ENCODE measurements around the gene CASQ2.

The CASQ2 gene

DNA sequence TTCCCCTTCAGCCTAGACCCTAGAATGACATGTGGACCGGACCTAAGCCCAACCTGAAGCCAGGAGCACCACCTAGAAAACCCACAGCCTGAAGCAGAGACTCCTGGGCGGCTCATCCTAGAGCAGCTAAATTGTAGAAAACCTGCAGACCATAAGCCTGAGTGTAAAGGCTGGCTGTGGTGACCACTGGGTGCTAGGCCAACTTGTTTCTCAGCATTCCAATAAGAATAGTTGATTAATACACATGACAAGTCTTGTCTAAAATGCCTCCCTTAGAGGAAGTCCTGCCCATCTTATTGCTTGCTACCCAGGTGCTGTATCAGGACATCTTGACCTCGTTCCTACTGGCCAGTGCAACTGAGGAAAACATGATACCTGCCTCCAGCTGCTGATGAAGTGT lies 23.3 kb upstream of the CASQ2 start:
- Histone ChIP-seq H3K79me1 (ENCODE audit: low read depth, low read length) (no peaks in the 10 kb centered on the region), H3K36me3 (replicated peaks in 1 of 2; ENCODE audit: control insufficient read depth in 2 of 2, insufficient read depth in 2 of 2, low read length in 2 of 2) (no peaks in the 10 kb centered on the region), H3K18ac (ENCODE audit: low read length) (no peak overlapping the region), H3K4me3 (ENCODE audit: low read length in 2 of 2) (no peak overlapping the region), H3K23ac (ENCODE audit: low read depth, low read length, poor library complexity) (no peak overlapping the region), H2BK5ac (ENCODE audit: low read length) (no peak overlapping the region), H2BK12ac (ENCODE audit: low read length) (no peak overlapping the region), H3K9ac (ENCODE audit: low read depth, low read length, poor library complexity) (no peak overlapping the region), H3K27ac (replicated peaks; ENCODE audit: low read length) (no peak overlapping the region), H3K4ac (ENCODE audit: low read length) (no peak overlapping the region), H2BK15ac (ENCODE audit: low read length) (no peak overlapping the region), H2BK120ac (ENCODE audit: low read depth, low read length) (no peak overlapping the region), H4K91ac (ENCODE audit: low read depth, low read length, poor library complexity) (no peak overlapping the region), H3K4me1 (ENCODE audit: control insufficient read depth in 2 of 2, insufficient read depth in 1 of 2, low read depth in 1 of 2, low read length in 2 of 2) (peaks cover 0 to 12% of the 10 kb centered on the region in 2 donors), H2AFZ (ENCODE audit: low read length) (no peak overlapping the region), H3K27me3 (ENCODE audit: control insufficient read depth in 3 of 3, insufficient read depth in 3 of 3, low read depth in 1 of 3, low read length in 3 of 3) (no peaks in the 10 kb centered on the region), H2AK5ac (ENCODE audit: low read depth, low read length) (no peak overlapping the region), H3K9me3 (replicated peaks in 1 of 2; ENCODE audit: control insufficient read depth in 2 of 2, insufficient read depth in 1 of 2, low read depth in 1 of 2, low read length in 2 of 2) (no peaks in the 10 kb centered on the region), H4K8ac (ENCODE audit: low read depth, low read length) (no peak overlapping the region), H3K14ac (ENCODE audit: low read length) (no peak overlapping the region), H3K4me2 (ENCODE audit: insufficient read depth, low read length, poor library complexity, severe bottlenecking) (no peak overlapping the region)
- DNase-seq (ENCODE audit: low spot score), result no peak
- WGBS, 2 donors (ENCODE audit: extremely low coverage in 2 of 2, insufficient read length in 2 of 2, insufficient replicate concordance in 1 of 2), result no CpG with 5 or more reads among the region's 3 CpGs

DNA sequence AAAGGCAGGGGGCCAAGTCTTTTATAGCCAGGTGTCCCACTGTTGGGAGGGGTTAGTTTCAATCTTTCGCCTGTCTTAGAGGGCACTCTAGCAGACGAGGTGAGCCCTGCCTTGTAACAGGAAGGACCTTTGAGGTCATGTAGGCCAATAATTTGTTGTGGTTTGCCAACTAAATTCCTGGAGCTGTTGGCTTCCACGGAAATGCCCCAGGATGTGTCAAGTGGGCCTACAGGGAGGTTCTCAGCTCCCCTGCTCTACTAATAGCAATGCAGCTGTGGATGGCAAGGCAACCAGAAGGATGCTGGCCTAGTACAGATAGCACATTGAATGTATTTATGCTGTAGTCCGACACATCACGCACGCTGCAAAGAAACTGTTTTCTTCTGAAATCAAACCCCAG lies 22.3 kb upstream of the CASQ2 start:
- H3K9ac ChIP-seq (ENCODE audit: low read depth, low read length, poor library complexity), result no peak overlapping the region

DNA sequence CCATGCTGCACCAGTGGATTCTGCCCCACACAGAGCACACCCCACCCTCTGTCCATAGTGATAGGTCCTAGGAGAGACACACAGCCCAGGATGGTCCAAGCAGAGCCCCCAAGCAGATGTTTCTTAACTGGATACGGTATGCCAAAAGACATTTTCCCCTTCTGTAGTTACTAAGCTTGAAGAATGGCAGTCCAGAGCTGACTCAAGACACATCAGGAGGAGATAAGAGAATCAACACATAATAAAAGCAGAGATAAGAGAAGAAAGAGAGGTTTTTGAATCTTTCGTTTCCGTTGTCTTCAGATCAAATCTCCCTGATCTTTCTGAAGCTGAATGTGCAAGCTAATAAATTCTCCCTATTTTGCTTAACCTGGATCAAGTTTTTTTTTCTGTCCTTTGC lies 21.8 kb upstream of the CASQ2 start:
- Histone ChIP-seq H3K4me3 (ENCODE audit: low read length in 2 of 2) (no peak overlapping the region), H2BK120ac (ENCODE audit: low read depth, low read length) (no peak overlapping the region), H3K9ac (ENCODE audit: low read depth, low read length, poor library complexity) (no peak overlapping the region), H2AFZ (ENCODE audit: low read length) (no peak overlapping the region), H2BK15ac (ENCODE audit: low read length) (no peak overlapping the region), H3K36me3 (replicated peaks in 1 of 2; ENCODE audit: control insufficient read depth in 2 of 2, insufficient read depth in 2 of 2, low read length in 2 of 2) (no peaks in the 10 kb centered on the region), H3K4me1 (ENCODE audit: control insufficient read depth in 2 of 2, insufficient read depth in 1 of 2, low read depth in 1 of 2, low read length in 2 of 2) (peaks cover 0 to 8% of the 10 kb centered on the region in 2 donors), H3K27ac (replicated peaks; ENCODE audit: low read length) (no peak overlapping the region), H3K4me2 (ENCODE audit: insufficient read depth, low read length, poor library complexity, severe bottlenecking) (no peak overlapping the region), H3K23ac (ENCODE audit: low read depth, low read length, poor library complexity) (no peak overlapping the region), H3K4ac (ENCODE audit: low read length) (no peak overlapping the region), H2BK5ac (ENCODE audit: low read length) (no peak overlapping the region), H2AK5ac (ENCODE audit: low read depth, low read length) (no peak overlapping the region), H3K9me3 (replicated peaks in 1 of 2; ENCODE audit: control insufficient read depth in 2 of 2, insufficient read depth in 1 of 2, low read depth in 1 of 2, low read length in 2 of 2) (no peaks in the 10 kb centered on the region), H3K14ac (ENCODE audit: low read length) (no peak overlapping the region), H2BK12ac (ENCODE audit: low read length) (no peak overlapping the region), H3K79me1 (ENCODE audit: low read depth, low read length) (no peaks in the 10 kb centered on the region), H3K27me3 (ENCODE audit: control insufficient read depth in 3 of 3, insufficient read depth in 3 of 3, low read depth in 1 of 3, low read length in 3 of 3) (no peaks in the 10 kb centered on the region), H4K8ac (ENCODE audit: low read depth, low read length) (no peak overlapping the region), H4K91ac (ENCODE audit: low read depth, low read length, poor library complexity) (no peak overlapping the region), H3K18ac (ENCODE audit: low read length) (no peak overlapping the region)
- no CpG with 5 or more reads among the region's 3 CpGs for WGBS, 2 donors (ENCODE audit: extremely low coverage in 2 of 2, insufficient read length in 2 of 2, insufficient replicate concordance in 1 of 2)
- no peak for DNase-seq (ENCODE audit: low spot score)

More for the DNA sequence above, 22.3 kb upstream of the CASQ2 start:
- no peak overlapping the region for H3K23ac ChIP-seq (ENCODE audit: low read depth, low read length, poor library complexity)
- no peak overlapping the region for H4K8ac ChIP-seq (ENCODE audit: low read depth, low read length)
- H4K91ac ChIP-seq (ENCODE audit: low read depth, low read length, poor library complexity), result no peak overlapping the region
- no peak overlapping the region for H3K4me2 ChIP-seq (ENCODE audit: insufficient read depth, low read length, poor library complexity, severe bottlenecking)
- H3K18ac ChIP-seq (ENCODE audit: low read length), result no peak overlapping the region
- H2BK5ac ChIP-seq (ENCODE audit: low read length), result no peak overlapping the region
- no peak overlapping the region for H2BK15ac ChIP-seq (ENCODE audit: low read length)
- no peaks in the 10 kb centered on the region for H3K79me1 ChIP-seq (ENCODE audit: low read depth, low read length)
- WGBS, 2 donors (ENCODE audit: extremely low coverage in 2 of 2, insufficient read length in 2 of 2, insufficient replicate concordance in 1 of 2), result no CpG with 5 or more reads among the region's 6 CpGs
- H3K27ac ChIP-seq (replicated peaks; ENCODE audit: low read length), result no peak overlapping the region
- H3K9me3 ChIP-seq (replicated peaks in 1 of 2; ENCODE audit: control insufficient read depth in 2 of 2, insufficient read depth in 1 of 2, low read depth in 1 of 2, low read length in 2 of 2), result no peaks in the 10 kb centered on the region
- H2BK120ac ChIP-seq (ENCODE audit: low read depth, low read length), result no peak overlapping the region
- no peak overlapping the region for H3K4ac ChIP-seq (ENCODE audit: low read length)
- no peak for DNase-seq (ENCODE audit: low spot score)
- H2AK5ac ChIP-seq (ENCODE audit: low read depth, low read length), result no peak overlapping the region
- no peak overlapping the region for H3K14ac ChIP-seq (ENCODE audit: low read length)
- H3K36me3 ChIP-seq (replicated peaks in 1 of 2; ENCODE audit: control insufficient read depth in 2 of 2, insufficient read depth in 2 of 2, low read length in 2 of 2), result no peaks in the 10 kb centered on the region
- H3K4me3 ChIP-seq (ENCODE audit: low read length in 2 of 2), result no peak overlapping the region
- H3K27me3 ChIP-seq (ENCODE audit: control insufficient read depth in 3 of 3, insufficient read depth in 3 of 3, low read depth in 1 of 3, low read length in 3 of 3), result no peaks in the 10 kb centered on the region
- H3K4me1 ChIP-seq (ENCODE audit: control insufficient read depth in 2 of 2, insufficient read depth in 1 of 2, low read depth in 1 of 2, low read length in 2 of 2), result peaks cover 0 to 8% of the 10 kb centered on the region in 2 donors
- H2AFZ ChIP-seq (ENCODE audit: low read length), result no peak overlapping the region
- no peak overlapping the region for H2BK12ac ChIP-seq (ENCODE audit: low read length)

DNA sequence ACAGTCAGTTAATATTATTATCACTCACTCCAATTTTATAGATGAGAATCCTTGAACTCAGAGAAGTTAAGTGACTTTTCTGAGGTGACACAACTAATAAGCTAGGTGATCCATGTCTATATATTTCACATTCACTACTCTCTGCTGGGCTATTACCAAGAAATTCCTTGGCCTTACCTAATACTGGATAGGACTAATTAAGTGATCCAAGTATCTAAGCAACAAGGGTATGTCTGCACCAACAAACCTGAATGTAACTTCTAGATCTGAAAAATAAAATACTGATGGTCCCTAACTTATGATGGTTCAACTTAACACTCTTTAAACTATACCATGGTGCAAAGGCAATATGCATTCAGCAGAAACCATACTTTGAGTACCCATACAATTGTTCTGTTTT lies 14.8 kb upstream of the CASQ2 start:
- Histone ChIP-seq H3K4ac (ENCODE audit: low read length) (no peak overlapping the region), H3K79me1 (ENCODE audit: low read depth, low read length) (no peaks in the 10 kb centered on the region), H2AFZ (ENCODE audit: low read length) (no peak overlapping the region), H3K4me3 (ENCODE audit: low read length in 2 of 2) (no peak overlapping the region), H3K4me2 (ENCODE audit: insufficient read depth, low read length, poor library complexity, severe bottlenecking) (no peak overlapping the region), H3K36me3 (replicated peaks in 1 of 2; ENCODE audit: control insufficient read depth in 2 of 2, insufficient read depth in 2 of 2, low read length in 2 of 2) (no peaks in the 10 kb centered on the region), H3K23ac (ENCODE audit: low read depth, low read length, poor library complexity) (no peak overlapping the region), H3K27me3 (ENCODE audit: control insufficient read depth in 3 of 3, insufficient read depth in 3 of 3, low read depth in 1 of 3, low read length in 3 of 3) (no peaks in the 10 kb centered on the region), H3K4me1 (ENCODE audit: control insufficient read depth in 2 of 2, insufficient read depth in 1 of 2, low read depth in 1 of 2, low read length in 2 of 2) (peaks cover 0 to 6% of the 10 kb centered on the region in 2 donors), H3K27ac (replicated peaks; ENCODE audit: low read length) (no peak overlapping the region), H4K8ac (ENCODE audit: low read depth, low read length) (no peak overlapping the region), H2AK5ac (ENCODE audit: low read depth, low read length) (no peak overlapping the region), H2BK5ac (ENCODE audit: low read length) (no peak overlapping the region), H3K9ac (ENCODE audit: low read depth, low read length, poor library complexity) (no peak overlapping the region), H3K18ac (ENCODE audit: low read length) (no peak overlapping the region), H4K91ac (ENCODE audit: low read depth, low read length, poor library complexity) (no peak overlapping the region), H2BK15ac (ENCODE audit: low read length) (no peak overlapping the region), H2BK120ac (ENCODE audit: low read depth, low read length) (no peak overlapping the region), H2BK12ac (ENCODE audit: low read length) (no peak overlapping the region), H3K9me3 (replicated peaks in 1 of 2; ENCODE audit: control insufficient read depth in 2 of 2, insufficient read depth in 1 of 2, low read depth in 1 of 2, low read length in 2 of 2) (no peaks in the 10 kb centered on the region), H3K14ac (ENCODE audit: low read length) (no peak overlapping the region)
- DNase-seq (ENCODE audit: low spot score), result no peak

All from neuronal stem cell (in vitro differentiated cells).